SK-N-MC (cell line): ENCODE data around the gene ARID2.

Experiments
- EZH2 ChIP-seq: fragments of 200-600 bp; sonication (generic); IDR thresholded peaks from one replicate; pipeline ENCODE4 v1.6.1; 2017; ENCODE audit warnings: antibody characterized with exemption
- POLR2AphosphoS5 ChIP-seq: IDR thresholded peaks from 2 replicates; pipeline ENCODE4 v1.6.1; 2012; ENCODE audit warnings: mild to moderate bottlenecking, low read depth, low read length, borderline replicate concordance

DNA sequence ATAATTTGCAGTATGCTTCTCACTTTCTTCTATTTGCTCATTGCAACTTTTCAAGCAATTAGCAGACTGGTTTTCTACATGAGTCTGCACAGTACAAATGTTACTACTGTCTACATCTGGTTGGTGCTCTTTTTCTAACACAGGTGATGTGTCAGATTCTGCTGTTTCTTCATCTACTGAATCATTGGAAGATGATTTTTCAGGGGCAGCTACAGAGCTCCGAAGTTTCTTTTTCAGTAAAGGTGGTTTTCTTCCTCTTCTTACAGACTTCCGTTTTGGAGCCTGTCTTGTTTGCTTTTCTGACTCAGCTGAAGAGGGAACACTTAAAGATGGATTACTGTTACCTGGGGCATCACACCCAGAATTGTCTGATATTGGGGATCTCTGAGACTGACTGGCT is 198.8 kb downstream of the ARID2 start:
- TF ChIP-seq POLR2AphosphoS5 (no peak), EZH2 (no peak)
